K562 (cell line): ENCODE results near the gene SLC2A4RG. TPM values are rescaled to one million over a fixed set of nuclear protein-coding genes. Genes with fewer than 3 reads are reported as not detected.
A peak's percentile ranks its signal among the peaks of the same experiment; 100 is the strongest.

Source experiments
- ARID2 ChIP-seq: fragments of 450-650 bp; IDR thresholded peaks from 2 replicates; pipeline ENCODE4 v1.6.1; 2017; ENCODE audit warnings: antibody characterized with exemption, mild to moderate bottlenecking
- ARID3B ChIP-seq: fragments of 250-450 bp; sonication (Bioruptor Pico); IDR thresholded peaks from 2 replicates; pipeline ENCODE4 v1.4.0; 2020; ENCODE audit warnings: borderline replicate concordance
- ARNT ChIP-seq, 2 experiments: fragments of 450-650 bp; IDR thresholded peaks; 2 replicates each; pipeline ENCODE4 v1.6.1; 2016; ENCODE audit warnings: mild to moderate bottlenecking in 1 of 2
- BCL6 ChIP-seq: fragments of 250-450 bp; sonication (Bioruptor Pico); IDR thresholded peaks from 2 replicates; pipeline ENCODE4 v1.4.0; 2020
- C11orf30 ChIP-seq: fragments of 450-650 bp; IDR thresholded peaks from 2 replicates; pipeline ENCODE4 v1.6.1; 2016; ENCODE audit warnings: low read depth, mild to moderate bottlenecking
- CSDE1 ChIP-seq, 2 experiments: fragments of 450-650 bp; IDR thresholded peaks; 2 replicates each; pipeline ENCODE4 v1.6.1; 2016; ENCODE audit warnings: mild to moderate bottlenecking in 1 of 2
- EP400 ChIP-seq: fragments of 450-650 bp; IDR thresholded peaks from 2 replicates; pipeline ENCODE4 v1.6.1; 2017; ENCODE audit warnings: antibody characterized with exemption, mild to moderate bottlenecking, moderate library complexity
- FUS ChIP-seq: fragments of 200-400 bp; formaldehyde crosslinking; optimal IDR thresholded peaks from 2 replicates; pipeline ENCODE3; 2017; ENCODE audit warnings: low read depth, low read length
- GABPB2 ChIP-seq: fragments of 250-450 bp; sonication (Bioruptor Pico); conservative IDR thresholded peaks from 2 replicates; pipeline ENCODE4 v1.5.1; 2021; ENCODE audit warnings: mild to moderate bottlenecking
- KAT8 ChIP-seq: fragments of 450-650 bp; IDR thresholded peaks from 2 replicates; pipeline ENCODE4 v1.6.1; 2016; ENCODE audit warnings: low read depth, mild to moderate bottlenecking
- MITF ChIP-seq: IDR thresholded peaks from 2 replicates; pipeline ENCODE4 v1.6.1; 2014; ENCODE audit warnings: antibody characterized with exemption
- MTF1 ChIP-seq: fragments of 250-450 bp; sonication (Bioruptor Pico); IDR thresholded peaks from 2 replicates; pipeline ENCODE4 v1.9.0; 2021; ENCODE audit warnings: moderate library complexity, mild to moderate bottlenecking, inconsistent platforms, borderline replicate concordance
- NFIC ChIP-seq: fragments of 450-650 bp; IDR thresholded peaks from 2 replicates; pipeline ENCODE4 v1.6.1; 2017; ENCODE audit warnings: mild to moderate bottlenecking, inconsistent platforms
- PCBP1 ChIP-seq: fragments of 200-400 bp; formaldehyde crosslinking; IDR thresholded peaks from 2 replicates; pipeline ENCODE4 v1.6.1; 2018; ENCODE audit warnings: mild to moderate bottlenecking, low read depth, low read length; ENCODE audit not compliant: poor library complexity, severe bottlenecking
- PTTG1 ChIP-seq: fragments of 450-650 bp; IDR thresholded peaks from 2 replicates; pipeline ENCODE4 v1.6.1; 2016; ENCODE audit warnings: low read depth, mild to moderate bottlenecking, missing genetic modification characterization, missing compliant biosample characterization
- RNF2 ChIP-seq: sonication (generic); IDR thresholded peaks from 2 replicates; pipeline ENCODE4 v1.6.1; 2016
- SAP30 ChIP-seq: fragments of 200-600 bp; sonication (generic); IDR thresholded peaks from 2 replicates; pipeline ENCODE4 v1.6.1; 2012; ENCODE audit warnings: borderline replicate concordance, low read depth, mild to moderate bottlenecking, moderate library complexity, low read length, control low read depth, inconsistent platforms; ENCODE audit not compliant: insufficient read depth, poor library complexity, severe bottlenecking
- SPI1 ChIP-seq: IDR thresholded peaks from 2 replicates; pipeline ENCODE4 v1.6.1; 2011; ENCODE audit warnings: low read depth, low read length, control low read depth, borderline replicate concordance
- SREBF1 ChIP-seq: fragments of 150-350 bp; IDR thresholded peaks from 2 replicates; pipeline ENCODE4 v1.6.1; 2014; ENCODE audit warnings: antibody characterized with exemption, low read depth, low read length, borderline replicate concordance
- ZNF740 ChIP-seq, 3 experiments: fragments of 200-800 bp in 1 of 3; sonication (Bioruptor generic) in 1 of 3; sonication (generic) in 1 of 3; formaldehyde crosslinking in 1 of 3; IDR thresholded peaks; 2 replicates each; pipeline versions ENCODE4 v1.6.1 to v1.8.0; 2016 to 2022; ENCODE audit warnings: mild to moderate bottlenecking in 2 of 3, missing compliant biosample characterization in 2 of 3, missing genetic modification characterization in 2 of 3, missing genetic modification reagents in 1 of 3
- polyA plus RNA-seq, 8 experiments: library from polyadenylated mRNA; depleted of rRNA in 4 of 8; stranded (reverse) in 5 of 8; unstranded in 3 of 8; fragments of >200 nt; fragmentation: Nextera tagmentation in 2 of 8; fragmentation: Illumina TruSeq in 1 of 8; extraction: Ambion mirVana in 2 of 8; extraction: Trizol in 1 of 8; gene quantifications; 2 replicates each; pipeline versions ENCODE4 v1.2.1 to v1.2.3, GENCODE V29; 2011 to 2014; ENCODE audit warnings: inconsistent platforms in 1 of 8, missing spikeins in 1 of 8
- total RNA-seq, 7 experiments: library from RNA; depleted of rRNA in 6 of 7; stranded (reverse); fragments of >200 nt in 6 of 7; fragmentation: Illumina TruSeq in 2 of 7; extraction: Trizol in 2 of 7; gene quantifications; 2 replicates each; pipeline versions ENCODE4 v1.2.1 to v1.2.3, GENCODE V29; 2011 to 2021; ENCODE audit warnings: low replicate concordance in 1 of 7
- TF ChIP-seq, protein P1 (sequence below): sonication (generic); formaldehyde crosslinking; IDR thresholded peaks from 2 replicates; pipeline ENCODE4 v1.8.0; 2022; ENCODE audit warnings: mild to moderate bottlenecking, low read depth, missing genetic modification reagents

Gene SLC2A4RG
- total and polyA plus RNA-seq, 9 of the 15 experiments (the other 6 are each of a cell fraction or from before 2014, with no cell fraction given): 0.34 to 97.3 (median 26.5) TPM

GRCh38 chr20:63707558-63708300, 31.8 kb upstream of the SLC2A4RG start, which contains the start of the genes ARFRP1 and ZGPAT (continued):
- 0 out of 2 replicates have a peak, but pooled peaks have one; percentile 25 for TF ChIP-seq ARID3B (CRISPR knock-in tag)
- TF ChIP-seq ARNT (IDR thresholded peaks at IDR 0.05): no peak
- TF ChIP-seq EP400: peak; percentile 71; the same call in 1 of the 2 replicates
- no peak for TF ChIP-seq ZNF740 (CRISPR knock-in tag; IDR thresholded peaks at IDR 0.05)
- TF ChIP-seq ZNF740 (tag; IDR thresholded peaks at IDR 0.05): no peak
- TF ChIP-seq BCL6: no peak; the same call in 1 of the 2 replicates
- TF ChIP-seq SPI1: peak; percentile 92
- peak; percentile 29; the same call in 1 of the 2 replicates for TF ChIP-seq RNF2
- TF ChIP-seq, protein P1, sequence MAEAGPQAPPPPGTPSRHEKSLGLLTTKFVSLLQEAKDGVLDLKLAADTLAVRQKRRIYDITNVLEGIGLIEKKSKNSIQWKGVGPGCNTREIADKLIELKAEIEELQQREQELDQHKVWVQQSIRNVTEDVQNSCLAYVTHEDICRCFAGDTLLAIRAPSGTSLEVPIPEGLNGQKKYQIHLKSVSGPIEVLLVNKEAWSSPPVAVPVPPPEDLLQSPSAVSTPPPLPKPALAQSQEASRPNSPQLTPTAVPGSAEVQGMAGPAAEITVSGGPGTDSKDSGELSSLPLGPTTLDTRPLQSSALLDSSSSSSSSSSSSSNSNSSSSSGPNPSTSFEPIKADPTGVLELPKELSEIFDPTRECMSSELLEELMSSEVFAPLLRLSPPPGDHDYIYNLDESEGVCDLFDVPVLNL: peak; percentile 77; the same call in 1 of the 2 replicates
- TF ChIP-seq CSDE1 (IDR thresholded peaks at IDR 0.05): no peak
- no peak for TF ChIP-seq MTF1 (CRISPR knock-in tag)
- no peak; the same call in 1 of the 2 replicates for TF ChIP-seq NFIC
- TF ChIP-seq ARID2: no peak
- peak; percentile 59 for TF ChIP-seq SAP30
- no peak for TF ChIP-seq GABPB2 (CRISPR knock-in tag)
- TF ChIP-seq PCBP1: no peak
- TF ChIP-seq C11orf30: peak; percentile 88
- no peak for TF ChIP-seq PTTG1 (tag)
- TF ChIP-seq SREBF1: peak; percentile 83
- peak; percentile 83 for TF ChIP-seq FUS
- TF ChIP-seq MITF: no peak
- TF ChIP-seq KAT8: no peak
